Ishikawa (cell line): ENCODE measurements around the gene ALG1.

Source experiments
- CREB1 ChIP-seq: IDR thresholded peaks from 2 replicates; pipeline ENCODE4 v1.6.1; 2012; ENCODE audit warnings: low read depth
- EGR1 ChIP-seq: IDR thresholded peaks from 2 replicates; pipeline ENCODE4 v1.6.1; 2012
- EP300 ChIP-seq: IDR thresholded peaks from 2 replicates; pipeline ENCODE4 v1.6.1; 2012; ENCODE audit warnings: borderline replicate concordance
- NFIC ChIP-seq: IDR thresholded peaks from 2 replicates; pipeline ENCODE4 v1.6.1; 2012
- RAD21 ChIP-seq: IDR thresholded peaks from 2 replicates; pipeline ENCODE4 v1.6.1; 2012; ENCODE audit warnings: low read depth
- TAF1 ChIP-seq: IDR thresholded peaks from 2 replicates; pipeline ENCODE4 v1.6.1; 2012; ENCODE audit warnings: low read depth, mild to moderate bottlenecking
- TCF12 ChIP-seq: IDR thresholded peaks from 2 replicates; pipeline ENCODE4 v1.6.1; 2012; ENCODE audit warnings: low read depth
- TEAD4 ChIP-seq: IDR thresholded peaks from 2 replicates; pipeline ENCODE4 v1.6.1; 2012
- YY1 ChIP-seq: IDR thresholded peaks from 2 replicates; pipeline ENCODE4 v1.6.1; 2012; ENCODE audit warnings: low read depth
- ZBTB7A ChIP-seq: IDR thresholded peaks from 2 replicates; pipeline ENCODE4 v1.6.1; 2012; ENCODE audit warnings: low read depth
- TF ChIP-seq, protein P1 (sequence below): IDR thresholded peaks from 2 replicates; pipeline ENCODE4 v1.6.1; 2012; ENCODE audit warnings: low read depth, mild to moderate bottlenecking
- TF ChIP-seq, protein P2 (sequence below): IDR thresholded peaks from 2 replicates; pipeline ENCODE4 v1.6.1; 2012
- TF ChIP-seq, protein P3 (sequence below): IDR thresholded peaks from 2 replicates; pipeline ENCODE4 v1.6.1; 2012

ALG1 gene

DNA sequence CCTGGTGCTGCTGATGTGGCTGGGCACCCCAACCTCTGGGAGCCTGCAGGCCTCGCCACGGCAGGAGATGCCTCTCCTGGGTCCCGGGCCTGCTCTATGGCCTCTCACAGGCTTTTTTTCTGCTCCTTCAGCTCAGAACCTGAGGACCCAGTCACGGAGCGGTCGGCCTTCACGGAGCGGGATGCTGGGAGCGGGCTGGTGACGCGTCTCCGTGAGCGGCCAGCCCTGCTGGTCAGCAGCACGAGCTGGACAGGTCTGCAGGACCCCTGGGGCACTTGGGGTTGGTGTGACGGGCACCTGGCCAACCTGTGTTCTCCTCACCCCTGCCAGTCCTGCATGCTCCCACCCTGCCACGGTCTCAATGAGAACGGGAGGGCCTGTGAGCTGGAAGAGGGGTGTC is 7.0 kb downstream of the ALG1 start:
- no peak for TF ChIP-seq CREB1
- no peak for TF ChIP-seq ZBTB7A
- TF ChIP-seq, protein P1, sequence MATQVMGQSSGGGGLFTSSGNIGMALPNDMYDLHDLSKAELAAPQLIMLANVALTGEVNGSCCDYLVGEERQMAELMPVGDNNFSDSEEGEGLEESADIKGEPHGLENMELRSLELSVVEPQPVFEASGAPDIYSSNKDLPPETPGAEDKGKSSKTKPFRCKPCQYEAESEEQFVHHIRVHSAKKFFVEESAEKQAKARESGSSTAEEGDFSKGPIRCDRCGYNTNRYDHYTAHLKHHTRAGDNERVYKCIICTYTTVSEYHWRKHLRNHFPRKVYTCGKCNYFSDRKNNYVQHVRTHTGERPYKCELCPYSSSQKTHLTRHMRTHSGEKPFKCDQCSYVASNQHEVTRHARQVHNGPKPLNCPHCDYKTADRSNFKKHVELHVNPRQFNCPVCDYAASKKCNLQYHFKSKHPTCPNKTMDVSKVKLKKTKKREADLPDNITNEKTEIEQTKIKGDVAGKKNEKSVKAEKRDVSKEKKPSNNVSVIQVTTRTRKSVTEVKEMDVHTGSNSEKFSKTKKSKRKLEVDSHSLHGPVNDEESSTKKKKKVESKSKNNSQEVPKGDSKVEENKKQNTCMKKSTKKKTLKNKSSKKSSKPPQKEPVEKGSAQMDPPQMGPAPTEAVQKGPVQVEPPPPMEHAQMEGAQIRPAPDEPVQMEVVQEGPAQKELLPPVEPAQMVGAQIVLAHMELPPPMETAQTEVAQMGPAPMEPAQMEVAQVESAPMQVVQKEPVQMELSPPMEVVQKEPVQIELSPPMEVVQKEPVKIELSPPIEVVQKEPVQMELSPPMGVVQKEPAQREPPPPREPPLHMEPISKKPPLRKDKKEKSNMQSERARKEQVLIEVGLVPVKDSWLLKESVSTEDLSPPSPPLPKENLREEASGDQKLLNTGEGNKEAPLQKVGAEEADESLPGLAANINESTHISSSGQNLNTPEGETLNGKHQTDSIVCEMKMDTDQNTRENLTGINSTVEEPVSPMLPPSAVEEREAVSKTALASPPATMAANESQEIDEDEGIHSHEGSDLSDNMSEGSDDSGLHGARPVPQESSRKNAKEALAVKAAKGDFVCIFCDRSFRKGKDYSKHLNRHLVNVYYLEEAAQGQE = no peak
- TF ChIP-seq EP300 = no peak
- no peak for TF ChIP-seq TCF12
- no peak for TF ChIP-seq NFIC
- TF ChIP-seq TAF1 = no peak
- no peak for TF ChIP-seq RAD21
- TF ChIP-seq YY1 = no peak
- no peak for TF ChIP-seq TEAD4
- TF ChIP-seq, protein P2, sequence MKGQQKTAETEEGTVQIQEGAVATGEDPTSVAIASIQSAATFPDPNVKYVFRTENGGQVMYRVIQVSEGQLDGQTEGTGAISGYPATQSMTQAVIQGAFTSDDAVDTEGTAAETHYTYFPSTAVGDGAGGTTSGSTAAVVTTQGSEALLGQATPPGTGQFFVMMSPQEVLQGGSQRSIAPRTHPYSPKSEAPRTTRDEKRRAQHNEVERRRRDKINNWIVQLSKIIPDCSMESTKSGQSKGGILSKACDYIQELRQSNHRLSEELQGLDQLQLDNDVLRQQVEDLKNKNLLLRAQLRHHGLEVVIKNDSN = no peak
- TF ChIP-seq, protein P3, sequence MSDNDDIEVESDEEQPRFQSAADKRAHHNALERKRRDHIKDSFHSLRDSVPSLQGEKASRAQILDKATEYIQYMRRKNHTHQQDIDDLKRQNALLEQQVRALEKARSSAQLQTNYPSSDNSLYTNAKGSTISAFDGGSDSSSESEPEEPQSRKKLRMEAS = no peak
- no peak for TF ChIP-seq EGR1

DNA sequence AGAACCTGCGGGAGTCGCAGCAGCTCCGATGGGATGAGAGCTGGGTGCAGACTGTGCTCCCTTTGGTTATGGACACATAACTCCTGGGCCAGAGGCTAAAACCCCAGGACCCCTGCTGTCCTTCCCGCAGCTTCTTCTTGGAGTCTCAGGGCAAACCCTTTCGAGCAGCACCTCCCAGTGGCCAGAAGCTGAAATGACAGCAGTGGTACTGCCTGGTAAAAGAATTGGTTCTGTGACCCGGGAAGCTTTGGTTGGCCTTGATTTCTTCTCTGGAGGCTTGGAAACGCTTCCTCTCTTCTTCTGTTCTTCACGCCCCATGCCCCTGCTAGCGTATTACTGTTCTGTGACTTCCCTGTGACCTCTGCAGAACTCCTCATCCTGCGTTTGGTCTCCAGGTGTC is 13.2 kb downstream of the ALG1 start:
- TF ChIP-seq RAD21 = peak; percentile 61

DNA sequence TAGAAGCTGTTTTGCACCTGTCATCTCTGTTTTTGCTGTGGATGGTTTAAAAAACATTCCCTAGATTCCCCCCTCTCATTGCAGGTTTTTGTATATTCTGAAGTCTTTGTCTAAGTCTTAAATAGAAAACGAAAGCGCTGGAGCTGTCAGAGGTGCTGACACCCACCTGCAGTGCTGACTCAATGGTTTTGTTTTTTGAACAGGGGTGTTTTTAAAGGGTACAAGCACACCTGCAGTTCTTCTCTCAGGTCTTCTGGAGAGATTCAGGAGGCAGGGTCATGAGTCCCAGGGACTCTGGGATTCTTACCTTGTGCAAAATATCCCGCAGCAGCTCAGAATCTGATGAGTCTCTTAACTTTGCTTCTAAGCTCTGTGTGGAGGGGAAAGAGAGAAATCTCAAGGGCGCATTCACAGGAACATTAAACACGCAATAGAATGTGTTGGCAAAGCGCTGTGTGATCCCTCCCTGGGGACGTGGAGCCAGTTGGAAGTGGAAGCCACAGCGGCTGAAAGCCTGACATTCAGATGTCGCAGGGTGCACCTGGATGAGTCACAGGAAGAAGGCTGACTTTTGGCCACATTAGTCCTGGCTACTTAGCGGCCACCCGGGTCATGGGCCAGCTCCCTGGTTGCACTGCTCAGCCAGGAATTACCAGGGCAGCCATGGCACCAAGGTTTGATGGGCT is 23.6 kb downstream of the ALG1 start:
- TF ChIP-seq, protein P1 = peak; percentile 62

DNA sequence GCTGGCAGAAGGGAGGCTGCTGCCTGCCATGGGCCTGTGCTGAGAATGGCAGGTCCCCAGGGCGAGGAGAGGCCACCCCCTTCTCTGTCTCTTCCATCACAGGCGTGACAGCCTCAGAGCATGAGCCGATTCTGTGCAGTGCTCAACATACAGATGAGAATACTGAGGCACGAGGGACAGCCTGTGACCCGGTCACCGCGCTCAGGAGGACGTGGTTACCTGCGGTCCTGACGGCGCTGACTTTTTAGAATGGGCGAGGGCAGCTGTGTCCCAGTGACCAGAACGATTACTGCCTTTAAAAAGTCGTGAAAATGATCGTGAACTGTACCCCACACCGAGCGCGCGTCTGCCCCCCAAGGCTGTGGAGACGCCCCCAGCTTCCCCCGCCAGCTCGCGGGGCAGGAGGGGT is 25.4 kb downstream of the ALG1 start:
- 0 out of 2 replicates have a peak, but pooled peaks have one; percentile 52 for TF ChIP-seq ZBTB7A

DNA sequence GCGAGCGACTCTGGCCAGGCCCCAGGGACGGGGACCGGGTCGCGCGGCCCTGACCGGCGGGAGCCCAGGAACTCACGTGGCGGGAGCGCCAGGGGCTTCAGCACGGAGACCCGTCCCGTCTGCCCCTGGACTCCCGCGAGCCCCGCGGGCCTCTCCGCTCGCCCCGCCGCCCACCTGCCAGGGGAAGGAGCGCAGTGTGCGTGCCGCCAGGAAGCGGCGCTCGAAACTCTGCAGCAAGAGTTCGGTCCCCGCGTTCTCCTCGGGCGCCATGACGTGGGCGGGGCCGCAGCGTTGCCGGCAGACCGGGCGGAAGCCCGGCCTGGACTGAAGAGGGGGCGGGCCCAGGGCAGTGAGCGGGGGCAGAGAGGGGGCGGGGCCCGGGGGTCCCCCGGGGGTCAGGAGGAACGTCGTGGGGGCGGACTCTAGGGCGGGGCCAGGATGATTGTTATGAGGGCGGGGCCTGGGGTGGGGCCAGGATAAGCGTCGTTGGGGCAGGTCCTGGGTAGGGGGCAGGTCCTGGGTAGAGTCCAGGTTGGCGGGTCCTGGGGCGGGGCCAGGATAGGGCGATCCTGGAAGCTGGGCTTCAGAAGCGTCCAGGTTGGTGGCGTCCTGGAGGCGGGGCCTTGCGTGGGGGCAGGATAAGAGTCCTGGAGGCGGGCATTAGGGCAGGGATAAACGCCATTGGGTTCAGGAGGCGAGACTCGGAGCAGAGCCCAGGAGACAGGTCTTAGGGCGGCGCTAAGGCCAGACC is 26.0 kb downstream of the ALG1 start, which contains the start of gene EEF2KMT:
EEF2KMT (minus strand) TSS at position 326 of the 751 bp plus-strand sequence; CDS start at position 270, 56 bp downstream.
- TF ChIP-seq TAF1 (peak; percentile 62), YY1 (peak; percentile 84), EGR1 (peak; percentile 49; the same call in 1 of the 2 replicates)
- TF ChIP-seq, protein P3 = peak; percentile 48; the same call in 1 of the 2 replicates

DNA sequence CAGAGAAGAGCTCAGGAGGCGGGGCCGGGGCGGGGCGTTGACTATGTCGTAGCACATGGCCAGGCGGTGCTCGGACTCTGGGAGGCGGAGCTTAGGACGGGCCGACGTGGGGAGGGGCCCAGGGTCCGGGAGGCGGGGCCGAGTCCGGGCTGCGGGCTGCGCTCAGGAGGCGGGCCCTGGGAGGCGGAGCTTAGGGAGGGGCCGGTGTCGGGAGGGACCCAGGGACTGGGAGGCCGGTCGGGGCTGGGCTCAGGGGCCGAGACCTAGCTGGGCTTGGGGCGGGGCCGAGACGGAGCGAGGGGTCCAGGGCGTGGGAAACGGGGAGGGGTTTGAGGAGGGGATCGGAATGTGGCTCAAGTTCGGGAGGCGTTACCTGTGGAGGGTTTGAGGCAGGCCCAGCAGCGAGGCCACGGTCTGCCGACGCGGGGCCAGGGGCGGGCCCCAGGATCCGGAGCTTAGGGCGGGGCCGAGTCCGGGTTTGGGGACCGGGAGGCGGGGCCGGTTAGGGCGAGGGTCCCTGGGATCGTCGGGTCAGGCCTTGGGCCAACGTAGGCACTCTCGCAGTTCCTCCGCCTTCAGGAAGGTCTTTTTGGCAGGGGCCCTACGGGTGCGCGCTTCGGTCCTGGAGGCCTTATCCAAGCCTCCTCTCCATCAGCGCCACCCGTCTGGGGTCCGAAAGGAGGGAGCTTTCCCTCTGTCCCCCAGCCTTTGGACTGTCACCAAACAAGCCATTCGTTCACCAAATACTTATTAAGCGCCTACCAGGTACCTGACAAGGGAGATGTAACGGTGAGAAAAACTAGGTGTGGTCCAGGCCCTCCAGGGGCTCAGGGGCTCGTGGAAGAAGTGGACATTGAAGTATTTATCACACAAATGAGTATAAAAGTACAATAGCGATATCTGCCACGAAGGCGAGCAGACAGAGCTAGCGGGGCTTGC is 26.8 kb downstream of the ALG1 start:
- TF ChIP-seq CREB1 (0 out of 2 replicates have a peak, but pooled peaks have one; percentile 7), ZBTB7A (0 out of 2 replicates have a peak, but pooled peaks have one; percentile 57)

DNA sequence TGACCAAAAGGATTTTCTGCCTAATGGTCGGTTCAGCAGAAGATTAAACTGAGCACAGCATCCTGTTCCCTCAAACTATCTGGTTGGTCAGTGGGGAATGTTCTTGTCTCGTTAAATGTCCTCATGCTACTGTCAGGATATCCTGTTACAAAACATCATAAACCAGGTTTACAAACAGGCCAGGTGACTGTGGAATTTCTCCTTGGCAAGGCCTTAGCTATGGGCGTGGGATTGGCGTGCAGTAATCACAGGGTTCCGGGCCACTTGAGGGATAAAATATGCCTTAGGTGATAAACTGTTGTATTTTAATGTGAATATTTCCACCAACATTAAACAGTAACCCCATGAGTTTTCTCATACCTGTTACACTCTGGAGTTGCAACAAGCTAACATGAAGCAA is 33.4 kb downstream of the ALG1 start:
- TF ChIP-seq NFIC (peak; percentile 89), EP300 (peak; percentile 44; the same call in 1 of the 2 replicates), TEAD4 (peak; percentile 88), TCF12 (peak; percentile 56; the same call in 1 of the 2 replicates)
- TF ChIP-seq, protein P3 = peak; percentile 50; the same call in 1 of the 2 replicates
